Omental fat pad (tissue), 4 donors: ENCODE data around the gene GALR2. TPM values are rescaled to one million over a fixed set of nuclear protein-coding genes. Genes with fewer than 3 reads are reported as not detected.

Source experiments
- ATAC-seq: fragments of 150-250 bp; one replicate; pipeline ENCODE4 v1.9.1; 2016; ENCODE audit warnings: mild to moderate bottlenecking, moderate library complexity; ENCODE audit not compliant: low FRiP score
- DNase-seq: peaks from one replicate; pipeline ENCODE4 v3.0.0-alpha.2; 2019; ENCODE audit warnings: low spot score
- total RNA-seq, 4 donors: library from RNA; depleted of rRNA; stranded (reverse); fragments of >200 nt; gene quantifications; one replicate each; pipeline ENCODE4 v1.1.0, GENCODE V29; 2016
- TF ChIP-seq, protein P1 (sequence below), 3 donors: fragments of 450-650 bp; IDR thresholded peaks; one replicate each; pipeline ENCODE4 v1.5.1; 2016 to 2017; ENCODE audit warnings: antibody characterized with exemption in 3 of 3, mild to moderate bottlenecking in 3 of 3, moderate library complexity in 2 of 3

The GALR2 gene
- total RNA-seq, 4 donors from 2014 or later, result 0.50 TPM; not detected in 3

GRCh38 chr17:76087531-76087930, 12.9 kb downstream of the GALR2 start:
- TF ChIP-seq, protein P1, sequence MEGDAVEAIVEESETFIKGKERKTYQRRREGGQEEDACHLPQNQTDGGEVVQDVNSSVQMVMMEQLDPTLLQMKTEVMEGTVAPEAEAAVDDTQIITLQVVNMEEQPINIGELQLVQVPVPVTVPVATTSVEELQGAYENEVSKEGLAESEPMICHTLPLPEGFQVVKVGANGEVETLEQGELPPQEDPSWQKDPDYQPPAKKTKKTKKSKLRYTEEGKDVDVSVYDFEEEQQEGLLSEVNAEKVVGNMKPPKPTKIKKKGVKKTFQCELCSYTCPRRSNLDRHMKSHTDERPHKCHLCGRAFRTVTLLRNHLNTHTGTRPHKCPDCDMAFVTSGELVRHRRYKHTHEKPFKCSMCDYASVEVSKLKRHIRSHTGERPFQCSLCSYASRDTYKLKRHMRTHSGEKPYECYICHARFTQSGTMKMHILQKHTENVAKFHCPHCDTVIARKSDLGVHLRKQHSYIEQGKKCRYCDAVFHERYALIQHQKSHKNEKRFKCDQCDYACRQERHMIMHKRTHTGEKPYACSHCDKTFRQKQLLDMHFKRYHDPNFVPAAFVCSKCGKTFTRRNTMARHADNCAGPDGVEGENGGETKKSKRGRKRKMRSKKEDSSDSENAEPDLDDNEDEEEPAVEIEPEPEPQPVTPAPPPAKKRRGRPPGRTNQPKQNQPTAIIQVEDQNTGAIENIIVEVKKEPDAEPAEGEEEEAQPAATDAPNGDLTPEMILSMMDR (IDR thresholded peaks at IDR 0.05), result no peak
- DNase-seq (no peak), ATAC-seq (no peak)

- TF ChIP-seq, protein P1 (IDR thresholded peaks at IDR 0.05), result no peak
- ATAC-seq, result no peak
- DNase-seq, result no peak
Measured at GRCh38 chr17:76088041-76088867, 13.7 kb downstream of the GALR2 start.

DNA sequence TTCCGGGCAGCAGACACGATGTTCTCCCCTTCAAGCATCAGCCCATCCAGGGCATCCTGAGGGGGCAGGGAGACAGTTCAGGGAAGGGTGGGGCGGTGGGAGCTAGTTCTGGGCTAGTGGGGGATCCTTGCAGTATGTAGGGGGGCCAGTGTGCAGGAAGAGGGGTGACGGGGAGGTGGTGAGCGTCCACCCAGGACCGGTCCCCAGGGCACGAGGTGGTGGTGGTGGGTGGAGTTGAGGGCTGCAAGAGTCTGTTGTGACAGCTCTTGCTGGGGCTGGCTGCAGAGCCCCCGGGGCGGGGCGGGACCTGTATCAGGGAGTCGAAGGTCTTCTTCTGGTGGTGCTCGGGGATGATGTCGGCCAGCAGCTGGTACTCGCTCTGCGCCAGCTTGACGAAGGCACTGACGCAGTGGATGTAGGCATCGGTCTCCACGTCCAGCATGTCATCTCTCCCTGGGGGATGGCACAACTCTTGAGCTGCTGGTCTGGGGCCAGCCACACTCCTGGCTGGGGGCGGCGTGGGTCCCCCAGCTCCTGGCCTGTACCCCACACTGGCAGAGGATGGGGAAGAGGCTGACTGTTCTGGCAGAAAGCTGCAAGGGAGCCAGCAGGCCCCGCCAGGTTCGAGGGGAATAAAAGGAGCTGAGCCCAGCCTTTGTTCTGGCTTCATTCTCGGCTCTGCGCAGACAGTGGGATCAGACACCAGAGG, 14.4 kb downstream of the GALR2 start:
- ATAC-seq (no peak), DNase-seq (no peak)
- TF ChIP-seq, protein P1 (IDR thresholded peaks at IDR 0.05), result no peak

- TF ChIP-seq, protein P1 (IDR thresholded peaks at IDR 0.05), result no peak
- no peak for DNase-seq
- ATAC-seq, result no peak
Measured at GRCh38 chr17:76089680-76090516, 15.3 kb downstream of the GALR2 start.

DNA sequence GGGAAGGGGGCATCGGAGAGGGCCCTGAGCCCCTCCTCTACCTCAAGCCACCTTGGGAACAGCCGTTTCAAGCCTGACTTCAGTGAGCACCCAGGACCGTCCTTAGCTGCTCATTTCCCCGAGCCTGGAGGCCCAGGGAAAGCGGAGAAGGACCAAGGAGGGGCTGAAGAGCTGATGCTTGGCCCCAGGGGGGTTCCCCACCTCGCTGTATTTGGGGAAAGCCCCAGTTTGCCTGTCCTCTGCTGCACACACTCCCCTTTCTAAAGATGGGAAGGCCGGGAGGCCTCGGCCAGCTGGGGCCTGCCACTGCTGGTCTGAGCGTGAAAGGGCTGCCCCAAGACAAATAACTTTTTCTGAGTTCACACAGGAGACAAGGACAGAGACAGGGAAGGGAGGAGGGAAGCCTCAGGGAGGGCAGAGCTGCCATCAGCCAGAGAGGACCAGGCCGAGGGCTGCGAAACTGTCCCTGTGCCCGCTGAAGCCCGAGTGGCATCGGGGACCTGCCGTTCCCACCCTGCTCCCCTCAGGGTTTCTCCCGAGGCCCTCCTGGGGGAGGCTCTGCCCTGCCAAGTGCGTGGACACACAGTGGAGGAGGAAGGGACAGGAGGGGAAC, 16.0 kb downstream of the GALR2 start:
- DNase-seq (no peak), ATAC-seq (no peak)
- TF ChIP-seq, protein P1 (IDR thresholded peaks at IDR 0.05), result no peak

GRCh38 chr17:76091526-76092286, 17.1 kb downstream of the GALR2 start:
- TF ChIP-seq, protein P1 (IDR thresholded peaks at IDR 0.05), result no peak
- DNase-seq, result no peak

More at GRCh38 chr17:76091526-76092286, 17.1 kb downstream of the GALR2 start:
- no peak for ATAC-seq
